ENCODE measurements around the gene FRMD3. TPM values are rescaled to one million over a fixed set of nuclear protein-coding genes. Genes with fewer than 3 reads are reported as not detected.
A peak's percentile ranks its signal among the peaks of the same experiment; 100 is the strongest.

FRMD3 gene
- total RNA-seq, 1 experiment from 2014 or later: 1.9 TPM

DNA sequence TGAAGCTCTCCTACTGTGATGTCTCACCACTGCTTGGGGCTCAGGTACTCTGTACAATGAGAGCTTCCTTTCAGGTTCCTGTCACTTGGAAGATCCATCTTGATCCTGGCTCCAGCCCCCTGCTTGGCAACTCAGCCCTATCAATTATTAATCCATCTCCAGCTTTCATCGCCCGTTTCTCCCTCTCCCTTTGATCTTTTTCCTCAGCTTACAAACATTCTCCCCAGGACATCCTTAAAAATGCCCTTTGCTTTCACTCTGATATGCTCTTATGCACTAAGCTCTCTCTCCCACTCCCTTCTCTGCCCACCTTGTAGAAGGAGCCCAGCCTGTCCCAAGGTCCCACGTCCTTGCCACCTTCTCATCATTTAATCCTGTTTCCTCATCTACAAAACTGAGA, 109.0 kb downstream of the FRMD3 start:
- no peaks in the 10 kb centered on the region for H3K9me3 ChIP-seq (ENCODE audit: insufficient read depth, low read depth)
- no peaks in the 10 kb centered on the region for H3K27me3 ChIP-seq (ENCODE audit: insufficient read depth, low read depth)
- no peaks in the 10 kb centered on the region for H4K20me1 ChIP-seq (ENCODE audit: insufficient read depth)
- no peak for DNase-seq
- no TSS peak for BruUV-seq (replicated peaks)
- no peak overlapping the region for H3K27ac ChIP-seq
- CTCF ChIA-PET: interaction anchor here (0.5 kb wide), 1 partner anchor 73 kb away, joined by 4 read pairs; no protein-coding TSS in a partner anchor
- H2AFZ ChIP-seq: no peak overlapping the region
- peaks cover 21% of the 10 kb centered on the region for H3F3A ChIP-seq (ENCODE audit: insufficient read depth, low read depth)
- TF ChIP-seq EZH2 (IDR thresholded peaks at IDR 0.05; ENCODE audit: low read depth): no peak
- TF ChIP-seq, protein P1, sequence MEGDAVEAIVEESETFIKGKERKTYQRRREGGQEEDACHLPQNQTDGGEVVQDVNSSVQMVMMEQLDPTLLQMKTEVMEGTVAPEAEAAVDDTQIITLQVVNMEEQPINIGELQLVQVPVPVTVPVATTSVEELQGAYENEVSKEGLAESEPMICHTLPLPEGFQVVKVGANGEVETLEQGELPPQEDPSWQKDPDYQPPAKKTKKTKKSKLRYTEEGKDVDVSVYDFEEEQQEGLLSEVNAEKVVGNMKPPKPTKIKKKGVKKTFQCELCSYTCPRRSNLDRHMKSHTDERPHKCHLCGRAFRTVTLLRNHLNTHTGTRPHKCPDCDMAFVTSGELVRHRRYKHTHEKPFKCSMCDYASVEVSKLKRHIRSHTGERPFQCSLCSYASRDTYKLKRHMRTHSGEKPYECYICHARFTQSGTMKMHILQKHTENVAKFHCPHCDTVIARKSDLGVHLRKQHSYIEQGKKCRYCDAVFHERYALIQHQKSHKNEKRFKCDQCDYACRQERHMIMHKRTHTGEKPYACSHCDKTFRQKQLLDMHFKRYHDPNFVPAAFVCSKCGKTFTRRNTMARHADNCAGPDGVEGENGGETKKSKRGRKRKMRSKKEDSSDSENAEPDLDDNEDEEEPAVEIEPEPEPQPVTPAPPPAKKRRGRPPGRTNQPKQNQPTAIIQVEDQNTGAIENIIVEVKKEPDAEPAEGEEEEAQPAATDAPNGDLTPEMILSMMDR (conservative IDR thresholded peaks at IDR 0.05): no peak
- no peaks in the 10 kb centered on the region for H3K79me2 ChIP-seq (ENCODE audit: low read depth)
- POLR2A ChIA-PET (ENCODE audit: unreplicated experiment): no interaction called here
- H3K4me3 ChIP-seq: no peak overlapping the region
- no peaks in the 10 kb centered on the region for H3K9me2 ChIP-seq (ENCODE audit: insufficient read depth)
- intact Hi-C loops (cut with micrococcal nuclease; ENCODE audit: unreplicated experiment): no loop called here
- H3K4me1 ChIP-seq (replicated peaks; ENCODE audit: insufficient read depth): peaks cover 30% of the 10 kb centered on the region
- no peak overlapping the region for H3K4me2 ChIP-seq
- no peaks in the 10 kb centered on the region for H3K36me3 ChIP-seq (ENCODE audit: low read depth)

DNA sequence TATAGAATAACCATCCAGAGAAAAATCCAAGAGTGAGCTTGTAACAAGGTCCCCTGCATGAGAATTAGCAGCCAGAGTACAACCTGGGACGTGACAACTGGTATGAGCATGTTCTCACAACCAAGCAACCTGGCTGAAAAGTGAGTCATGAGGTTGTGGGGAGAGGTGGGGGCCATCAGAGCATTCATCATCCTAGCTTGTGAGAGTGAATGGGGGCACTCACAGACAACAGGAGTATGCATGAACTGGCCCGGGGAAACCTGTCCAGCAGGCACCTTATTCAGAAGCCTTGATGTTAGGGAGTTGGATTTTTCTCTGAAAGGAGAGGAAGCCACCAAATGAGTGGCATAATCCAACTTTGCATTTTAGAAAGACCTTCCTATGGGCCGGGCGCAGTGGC, 113.0 kb downstream of the FRMD3 start:
- POLR2A ChIA-PET (ENCODE audit: unreplicated experiment): interaction anchor here (0.6 kb wide), 1 partner anchor 17 kb away, joined by 3 read pairs; no protein-coding TSS in a partner anchor
- intact Hi-C loops (cut with micrococcal nuclease; ENCODE audit: unreplicated experiment): no loop called here
- Histone ChIP-seq H3K36me3 (ENCODE audit: low read depth) (no peaks in the 10 kb centered on the region), H4K20me1 (ENCODE audit: insufficient read depth) (no peaks in the 10 kb centered on the region), H3K4me2 (no peak overlapping the region), H3K27ac (no peak overlapping the region), H3K4me1 (replicated peaks; ENCODE audit: insufficient read depth) (no peaks in the 10 kb centered on the region; the same call in 1 of the 2 replicates), H2AFZ (no peak overlapping the region), H3K79me2 (ENCODE audit: low read depth) (no peaks in the 10 kb centered on the region), H3K4me3 (no peak overlapping the region), H3K9me3 (ENCODE audit: insufficient read depth, low read depth) (no peaks in the 10 kb centered on the region), H3F3A (ENCODE audit: insufficient read depth, low read depth) (no peaks in the 10 kb centered on the region), H3K9me2 (ENCODE audit: insufficient read depth) (no peaks in the 10 kb centered on the region), H3K27me3 (ENCODE audit: insufficient read depth, low read depth) (no peaks in the 10 kb centered on the region)
- TF ChIP-seq, protein P1 (conservative IDR thresholded peaks at IDR 0.05): no peak
- TF ChIP-seq EZH2 (IDR thresholded peaks at IDR 0.05; ENCODE audit: low read depth): no peak
- CTCF ChIA-PET: no interaction called here
- no TSS peak for BruUV-seq (replicated peaks)
- DNase-seq: peak; percentile 59 to 76

DNA sequence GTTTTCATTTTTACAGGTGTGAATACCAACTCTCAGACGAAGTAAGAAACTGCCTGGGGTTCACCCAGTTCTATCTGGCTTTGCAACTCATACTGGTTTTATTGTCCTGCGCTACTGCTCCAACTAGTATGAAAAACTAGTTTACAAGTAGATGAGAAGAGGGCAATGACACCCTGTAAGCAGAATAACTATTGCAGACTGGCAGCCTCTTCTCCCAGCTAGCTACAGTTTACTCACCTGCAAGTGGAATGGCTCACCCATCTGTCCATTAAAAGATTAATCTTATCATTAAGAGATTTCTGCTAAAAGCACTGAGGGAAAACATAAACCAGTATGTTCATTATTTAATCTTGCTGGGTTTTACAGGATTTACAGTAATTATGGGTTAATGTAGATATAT, 113.4 kb downstream of the FRMD3 start:
- ChIA-PET POLR2A (ENCODE audit: unreplicated experiment) (no interaction called here), CTCF (no interaction called here)
- Histone ChIP-seq H3K4me3 (no peak overlapping the region), H3K79me2 (ENCODE audit: low read depth) (no peaks in the 10 kb centered on the region), H3K4me2 (no peak overlapping the region), H3F3A (ENCODE audit: insufficient read depth, low read depth) (no peaks in the 10 kb centered on the region), H3K27me3 (ENCODE audit: insufficient read depth, low read depth) (no peaks in the 10 kb centered on the region), H4K20me1 (ENCODE audit: insufficient read depth) (no peaks in the 10 kb centered on the region), H2AFZ (no peak overlapping the region), H3K4me1 (replicated peaks; ENCODE audit: insufficient read depth) (no peaks in the 10 kb centered on the region; the same call in 1 of the 2 replicates), H3K36me3 (ENCODE audit: low read depth) (no peaks in the 10 kb centered on the region), H3K27ac (no peak overlapping the region), H3K9me3 (ENCODE audit: insufficient read depth, low read depth) (no peaks in the 10 kb centered on the region), H3K9me2 (ENCODE audit: insufficient read depth) (no peaks in the 10 kb centered on the region)
- intact Hi-C loops (cut with micrococcal nuclease; ENCODE audit: unreplicated experiment): no loop called here
- BruUV-seq (replicated peaks): no TSS peak
- peak in 1 of 2 experiments; percentile 21 for DNase-seq
- TF ChIP-seq EZH2 (IDR thresholded peaks at IDR 0.05; ENCODE audit: low read depth): no peak
- TF ChIP-seq, protein P1 (conservative IDR thresholded peaks at IDR 0.05): no peak
